B cell (primary cell): ENCODE results near the gene EYS. TPM values are rescaled to one million over a fixed set of nuclear protein-coding genes. Genes with fewer than 3 reads are reported as not detected.

ENCODE experiments used
- ATAC-seq: fragments of 200-7000 bp; cut with Tn5 transposase; one replicate; pipeline ENCODE4 v1.10.0; 2021; ENCODE audit warnings: low read depth, mild to moderate bottlenecking, moderate number of reproducible peaks, moderate library complexity
- CTCF ChIA-PET: fragments of 350-600 bp; sonication (Branson Sonifier 250); formaldehyde crosslinking; loops from one replicate; lab custom pipeline; 2021; ENCODE audit warnings: antibody characterized with exemption, inconsistent platforms; lab: Charles Lee
- POLR2A ChIA-PET: fragments of 350-600 bp; sonication (Branson Sonifier 250); formaldehyde crosslinking; loops from one replicate; lab custom pipeline; 2021; ENCODE audit warnings: antibody characterized with exemption; lab: Charles Lee
- DNase-seq: peaks from one replicate; pipeline ENCODE4 v3.0.0; 2013
- H2AFZ ChIP-seq: 2 replicates; pipeline ENCODE4 v1.6.1; 2012; ENCODE audit warnings: mild to moderate bottlenecking, low read depth, low read length; ENCODE audit not compliant: insufficient read depth, poor library complexity, severe bottlenecking
- H3K27ac ChIP-seq, 2 donors: 1 replicate in 1 of 2; 2 replicates in 1 of 2; pipeline ENCODE4 v1.5.1; 2012 to 2013; ENCODE audit warnings: low read length in 2 of 2, mild to moderate bottlenecking in 2 of 2, moderate library complexity in 1 of 2
- H3K27me3 ChIP-seq, 4 experiments: fragments of 200-600 bp in 1 of 4; sonication (generic) in 1 of 4; replicated peaks in 1 of 4; 1 replicate in 2 of 4; 2 replicates in 2 of 4; pipeline versions ENCODE4 v1.6.1 to v1.7.0; 2013 to 2016; ENCODE audit warnings: low read length in 3 of 4, mild to moderate bottlenecking in 2 of 4, mixed read lengths in 1 of 4, moderate library complexity in 1 of 4; ENCODE audit not compliant: insufficient read depth in 4 of 4, control insufficient read depth in 3 of 4; ENCODE audit errors: control extremely low read depth in 1 of 4
- H3K36me3 ChIP-seq, 2 experiments: replicated peaks in 1 of 2; 1 replicate in 1 of 2; 2 replicates in 1 of 2; pipeline versions ENCODE4 v1.6.1 to v1.7.1; 2013; ENCODE audit warnings: low read length in 1 of 2; ENCODE audit not compliant: insufficient read depth in 2 of 2, control insufficient read depth in 1 of 2; ENCODE audit errors: control extremely low read depth in 1 of 2, extremely low read depth in 1 of 2
- H3K4me1 ChIP-seq, 2 donors: fragments of 200-600 bp in 1 of 2; sonication (generic) in 1 of 2; 1 replicate in 1 of 2; 2 replicates in 1 of 2; pipeline versions ENCODE4 v1.5.1 to v1.6.1; 2013 to 2017; ENCODE audit warnings: low read length in 2 of 2; ENCODE audit not compliant: control insufficient read depth in 2 of 2, insufficient read depth in 2 of 2
- H3K4me2 ChIP-seq: replicated peaks from 2 replicates; pipeline ENCODE3; 2012; ENCODE audit warnings: mild to moderate bottlenecking, low read depth, low read length; ENCODE audit not compliant: poor library complexity, severe bottlenecking
- H3K4me3 ChIP-seq, 5 experiments: fragments of 200-600 bp in 1 of 5; sonication (generic) in 1 of 5; 1 replicate in 3 of 5; 2 replicates in 2 of 5; pipeline versions ENCODE4 v1.5.1 to v1.7.0; 2011 to 2016; ENCODE audit warnings: low read length in 4 of 5, mild to moderate bottlenecking in 4 of 5, low read depth in 2 of 5, control low read depth in 1 of 5, moderate library complexity in 1 of 5; ENCODE audit not compliant: insufficient read depth in 1 of 5; ENCODE audit errors: control extremely low read depth in 1 of 5, extremely low read depth in 1 of 5
- H3K79me2 ChIP-seq: fragments of 200-600 bp; sonication (generic); one replicate; pipeline ENCODE4 v1.6.0; 2016; ENCODE audit warnings: low read length; ENCODE audit not compliant: control insufficient read depth, insufficient read depth
- H3K9ac ChIP-seq: fragments of 200-600 bp; sonication (generic); 2 replicates; pipeline ENCODE4 v1.6.1; 2017; ENCODE audit warnings: mild to moderate bottlenecking, low read length, moderate library complexity
- H3K9me3 ChIP-seq, 3 donors: one replicate each; pipeline versions ENCODE4 v1.6.1 to v1.7.1; 2013; ENCODE audit warnings: low read length in 2 of 3; ENCODE audit not compliant: control insufficient read depth in 2 of 3, insufficient read depth in 1 of 3; ENCODE audit errors: control extremely low read depth in 1 of 3
- H4K20me1 ChIP-seq: 2 replicates; pipeline ENCODE4 v1.6.0; 2012; ENCODE audit warnings: mild to moderate bottlenecking, low read length; ENCODE audit not compliant: insufficient read depth, control insufficient read depth, poor library complexity, severe bottlenecking
- H3K27ac Mint-ChIP-seq: one replicate; pipeline ENCODE4 v1.8.0; 2021; ENCODE audit warnings: mixed read lengths
- H3K27me3 Mint-ChIP-seq: one replicate; pipeline ENCODE4 v1.8.0; 2021; ENCODE audit warnings: mixed read lengths
- H3K4me1 Mint-ChIP-seq: one replicate; pipeline ENCODE4 v1.8.0; 2021; ENCODE audit warnings: mixed read lengths
- H3K4me3 Mint-ChIP-seq: one replicate; pipeline ENCODE4 v1.8.0; 2021; ENCODE audit warnings: mixed read lengths
- H3K9me3 Mint-ChIP-seq: one replicate; pipeline ENCODE4 v1.8.0; 2022; ENCODE audit warnings: mixed read lengths; ENCODE audit not compliant: insufficient read depth
- CTCF ChIP-seq: fragments of 200-600 bp; IDR thresholded peaks from one replicate; pipeline ENCODE4 v1.8.0; 2022; ENCODE audit warnings: antibody characterized with exemption, mild to moderate bottlenecking
- EZH2 ChIP-seq: IDR thresholded peaks from 2 replicates; pipeline ENCODE4 v1.6.1; 2012; ENCODE audit warnings: borderline replicate concordance, low read depth, mild to moderate bottlenecking, moderate library complexity, low read length; ENCODE audit not compliant: insufficient read depth, poor library complexity, severe bottlenecking
- WGBS: methylation state at CpG from one replicate; pipeline ENCODE4 v1.1.5; 2013; ENCODE audit warnings: missing lambda C conversion rate; ENCODE audit not compliant: insufficient coverage; 5-methylcytosine and 5-hydroxymethylcytosine counted together
- intact Hi-C: fragments of 100-400 bp; cut with micrococcal nuclease; formaldehyde crosslinking; loops from one replicate; pipeline ENCODE4 v1.10.0; 2022
- polyA plus RNA-seq: library from polyadenylated mRNA; depleted of rRNA; stranded (reverse); fragments of >200 nt; gene quantifications from 2 replicates; pipeline ENCODE4 v1.2.3, GENCODE V29; 2012
- total RNA-seq, 2 donors: library from RNA; stranded (reverse); fragments of 120-200 nt in 1 of 2; gene quantifications; 1 replicate in 1 of 2; 2 replicates in 1 of 2; pipeline versions ENCODE4 v1.2.3 to v1.2.4, GENCODE V29; 2013 to 2022

EYS gene
- total and polyA plus RNA-seq, 2 donors (not counting 1 experiment from before 2014, with no cell fraction given) = not detected

- intact Hi-C loops = no loop called here
- Mint-ChIP-seq H3K27ac (no peak overlapping the region), H3K9me3 (no peaks in the 10 kb centered on the region), H3K27me3 (no peaks in the 10 kb centered on the region), H3K4me3 (no peak overlapping the region), H3K4me1 (no peaks in the 10 kb centered on the region)
- H3K9ac ChIP-seq = no peak overlapping the region
- CTCF ChIA-PET = no interaction called here
- TF ChIP-seq CTCF (no peak), EZH2 (no peak)
- no peaks in the 10 kb centered on the region for H3K36me3 ChIP-seq
- H3K79me2 ChIP-seq = no peaks in the 10 kb centered on the region
- H3K4me1 ChIP-seq = no peaks in the 10 kb centered on the region
- no peak overlapping the region for H2AFZ ChIP-seq
- POLR2A ChIA-PET = no interaction called here
- H3K27me3 ChIP-seq = no peaks in the 10 kb centered on the region
- no peak overlapping the region for H3K4me2 ChIP-seq
- no peak overlapping the region for H3K27ac ChIP-seq
- H3K9me3 ChIP-seq = no peaks in the 10 kb centered on the region
- ATAC-seq (no peak), DNase-seq (no peak)
- no peaks in the 10 kb centered on the region for H4K20me1 ChIP-seq
- no peak overlapping the region for H3K4me3 ChIP-seq
These were observed 647.5 kb downstream of the EYS start for GRCh38 chr6:65059568-65059967.

- ChIA-PET CTCF (no interaction called here), POLR2A (no interaction called here)
- Histone ChIP-seq H3K79me2 (no peaks in the 10 kb centered on the region), H3K4me3 (no peak overlapping the region), H3K27ac (no peak overlapping the region), H3K9me3 (no peaks in the 10 kb centered on the region), H3K9ac (no peak overlapping the region), H3K27me3 (no peaks in the 10 kb centered on the region), H3K36me3 (no peaks in the 10 kb centered on the region), H2AFZ (no peak overlapping the region), H4K20me1 (no peaks in the 10 kb centered on the region), H3K4me2 (no peak overlapping the region), H3K4me1 (no peaks in the 10 kb centered on the region)
- no peak for DNase-seq
- no peaks in the 10 kb centered on the region for H3K4me1 Mint-ChIP-seq
- H3K4me3 Mint-ChIP-seq = no peak overlapping the region
- WGBS = no CpG with 5 or more reads among the region's 1 CpG
- H3K27ac Mint-ChIP-seq = no peak overlapping the region
- H3K9me3 Mint-ChIP-seq = no peaks in the 10 kb centered on the region
- no peak for ATAC-seq
- no peaks in the 10 kb centered on the region for H3K27me3 Mint-ChIP-seq
- intact Hi-C loops = no loop called here
- TF ChIP-seq EZH2 = no peak
- TF ChIP-seq CTCF = no peak
These were observed 651.5 kb downstream of the EYS start for GRCh38 chr6:65055545-65055944.
